K562 (cell line): ENCODE data around the gene ERN1.

Experiments used
- ELF4 ChIP-seq: fragments of 450-650 bp; formaldehyde crosslinking; IDR thresholded peaks from 2 replicates; pipeline ENCODE4 v1.4.0; 2022; ENCODE audit warnings: missing genetic modification characterization
- PHTF2 ChIP-seq: fragments of 250-450 bp; sonication (Bioruptor Pico); IDR thresholded peaks from 2 replicates; pipeline ENCODE4 v1.5.0; 2021; ENCODE audit warnings: mild to moderate bottlenecking
- POLR2A ChIP-seq: fragments of 450-650 bp; conservative IDR thresholded peaks from 2 replicates; pipeline ENCODE4 v1.6.1; 2016
- TF ChIP-seq, protein P1 (sequence below), 3 experiments: IDR thresholded peaks in 2 of 3; conservative IDR thresholded peaks in 1 of 3; 2 replicates each; pipeline ENCODE4 v1.5.1; 2011 to 2012; ENCODE audit warnings: low read length in 3 of 3, mild to moderate bottlenecking in 3 of 3, control low read depth in 2 of 3, improper control_type of control experiment in 1 of 3, inconsistent platforms in 1 of 3, low read depth in 1 of 3, mixed read lengths in 1 of 3, moderate library complexity in 1 of 3; ENCODE audit not compliant: insufficient read depth in 2 of 3
- TF ChIP-seq, protein P2 (sequence below): sonication (generic); formaldehyde crosslinking; IDR thresholded peaks from 2 replicates; pipeline ENCODE4 v1.8.0; 2023; ENCODE audit warnings: mild to moderate bottlenecking, missing genetic modification reagents

DNA sequence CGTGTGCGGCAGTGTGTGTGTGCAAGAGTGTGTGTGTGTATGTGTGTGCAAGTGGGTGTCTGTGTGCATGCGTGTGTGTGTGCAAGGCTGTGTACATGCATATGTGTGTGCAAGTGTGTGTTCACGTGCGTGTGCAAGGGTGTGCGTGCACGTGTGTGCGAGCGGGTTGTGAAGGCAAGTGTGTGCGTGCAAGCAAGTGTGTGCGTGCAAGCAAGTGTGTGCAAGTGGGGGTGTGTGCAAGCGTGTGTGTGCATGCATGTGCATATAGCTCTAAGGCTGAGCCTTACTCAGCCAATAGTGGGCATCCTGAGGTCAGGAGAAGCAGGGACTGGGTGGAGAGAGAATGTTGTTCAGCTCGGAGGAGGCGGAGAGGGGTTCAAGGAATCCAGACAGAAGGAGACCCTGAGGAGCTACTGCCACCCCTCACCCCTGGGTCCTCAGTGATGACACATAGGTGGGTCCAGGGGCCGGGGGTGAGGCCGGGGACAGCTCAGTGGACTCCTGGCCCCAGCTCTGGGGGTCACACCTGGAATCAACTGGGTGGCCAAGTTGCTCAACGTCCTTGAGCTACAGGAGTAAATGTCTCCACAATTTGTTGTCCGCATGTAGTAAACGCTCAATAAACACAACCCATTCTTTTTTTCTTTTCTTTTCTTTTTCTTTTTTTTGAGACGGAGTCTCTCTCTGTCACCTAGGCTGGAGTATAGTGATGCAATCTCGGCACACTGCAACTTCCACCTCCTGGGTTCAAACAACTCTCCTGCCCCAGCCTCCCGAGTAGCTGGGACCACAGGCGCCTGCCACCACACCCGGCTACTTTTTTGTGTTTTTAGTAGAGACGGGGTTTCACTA, 130.0 kb downstream of the ERN1 start:
- TF ChIP-seq POLR2A: 0 out of 2 replicates have a peak, but pooled peaks have one; percentile 35
- TF ChIP-seq, protein P1, sequence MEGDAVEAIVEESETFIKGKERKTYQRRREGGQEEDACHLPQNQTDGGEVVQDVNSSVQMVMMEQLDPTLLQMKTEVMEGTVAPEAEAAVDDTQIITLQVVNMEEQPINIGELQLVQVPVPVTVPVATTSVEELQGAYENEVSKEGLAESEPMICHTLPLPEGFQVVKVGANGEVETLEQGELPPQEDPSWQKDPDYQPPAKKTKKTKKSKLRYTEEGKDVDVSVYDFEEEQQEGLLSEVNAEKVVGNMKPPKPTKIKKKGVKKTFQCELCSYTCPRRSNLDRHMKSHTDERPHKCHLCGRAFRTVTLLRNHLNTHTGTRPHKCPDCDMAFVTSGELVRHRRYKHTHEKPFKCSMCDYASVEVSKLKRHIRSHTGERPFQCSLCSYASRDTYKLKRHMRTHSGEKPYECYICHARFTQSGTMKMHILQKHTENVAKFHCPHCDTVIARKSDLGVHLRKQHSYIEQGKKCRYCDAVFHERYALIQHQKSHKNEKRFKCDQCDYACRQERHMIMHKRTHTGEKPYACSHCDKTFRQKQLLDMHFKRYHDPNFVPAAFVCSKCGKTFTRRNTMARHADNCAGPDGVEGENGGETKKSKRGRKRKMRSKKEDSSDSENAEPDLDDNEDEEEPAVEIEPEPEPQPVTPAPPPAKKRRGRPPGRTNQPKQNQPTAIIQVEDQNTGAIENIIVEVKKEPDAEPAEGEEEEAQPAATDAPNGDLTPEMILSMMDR (IDR thresholded peaks at IDR 0.05 in 2 of 3, conservative IDR thresholded peaks at IDR 0.05 in 1 of 3; ENCODE audit: insufficient read depth in 2 of 3, low read depth in 1 of 3, low read length in 3 of 3): no peak
- TF ChIP-seq PHTF2 (CRISPR knock-in tag): no peak
- TF ChIP-seq, protein P2, sequence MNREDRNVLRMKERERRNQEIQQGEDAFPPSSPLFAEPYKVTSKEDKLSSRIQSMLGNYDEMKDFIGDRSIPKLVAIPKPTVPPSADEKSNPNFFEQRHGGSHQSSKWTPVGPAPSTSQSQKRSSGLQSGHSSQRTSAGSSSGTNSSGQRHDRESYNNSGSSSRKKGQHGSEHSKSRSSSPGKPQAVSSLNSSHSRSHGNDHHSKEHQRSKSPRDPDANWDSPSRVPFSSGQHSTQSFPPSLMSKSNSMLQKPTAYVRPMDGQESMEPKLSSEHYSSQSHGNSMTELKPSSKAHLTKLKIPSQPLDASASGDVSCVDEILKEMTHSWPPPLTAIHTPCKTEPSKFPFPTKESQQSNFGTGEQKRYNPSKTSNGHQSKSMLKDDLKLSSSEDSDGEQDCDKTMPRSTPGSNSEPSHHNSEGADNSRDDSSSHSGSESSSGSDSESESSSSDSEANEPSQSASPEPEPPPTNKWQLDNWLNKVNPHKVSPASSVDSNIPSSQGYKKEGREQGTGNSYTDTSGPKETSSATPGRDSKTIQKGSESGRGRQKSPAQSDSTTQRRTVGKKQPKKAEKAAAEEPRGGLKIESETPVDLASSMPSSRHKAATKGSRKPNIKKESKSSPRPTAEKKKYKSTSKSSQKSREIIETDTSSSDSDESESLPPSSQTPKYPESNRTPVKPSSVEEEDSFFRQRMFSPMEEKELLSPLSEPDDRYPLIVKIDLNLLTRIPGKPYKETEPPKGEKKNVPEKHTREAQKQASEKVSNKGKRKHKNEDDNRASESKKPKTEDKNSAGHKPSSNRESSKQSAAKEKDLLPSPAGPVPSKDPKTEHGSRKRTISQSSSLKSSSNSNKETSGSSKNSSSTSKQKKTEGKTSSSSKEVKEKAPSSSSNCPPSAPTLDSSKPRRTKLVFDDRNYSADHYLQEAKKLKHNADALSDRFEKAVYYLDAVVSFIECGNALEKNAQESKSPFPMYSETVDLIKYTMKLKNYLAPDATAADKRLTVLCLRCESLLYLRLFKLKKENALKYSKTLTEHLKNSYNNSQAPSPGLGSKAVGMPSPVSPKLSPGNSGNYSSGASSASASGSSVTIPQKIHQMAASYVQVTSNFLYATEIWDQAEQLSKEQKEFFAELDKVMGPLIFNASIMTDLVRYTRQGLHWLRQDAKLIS (CRISPR knock-in tag): no peak
- TF ChIP-seq ELF4 (CRISPR knock-in tag): no peak
